HG03175 (cell line): Measurements from ENCODE around the gene SLC39A9.
A peak's percentile ranks its signal among the peaks of the same experiment; 100 is the strongest.

Experiments used
- ATAC-seq: cut with Tn5 transposase; IDR thresholded peaks from one replicate; pipeline ENCODE4 v1.9.1; 2021; ENCODE audit warnings: mild to moderate bottlenecking, moderate library complexity; ENCODE audit not compliant: unreplicated experiment

Gene SLC39A9

GRCh38 chr14:69423279-69423678, 24.8 kb downstream of the SLC39A9 start:
- no peak for ATAC-seq

GRCh38 chr14:69424149-69424923, 25.8 kb downstream of the SLC39A9 start:
- ATAC-seq: no peak

GRCh38 chr14:69427596-69427995, 29.1 kb downstream of the SLC39A9 start:
- ATAC-seq: no peak

- peak; percentile 67 for ATAC-seq
Observed at GRCh38 chr14:69428289-69428998, 30.0 kb downstream of the SLC39A9 start.

GRCh38 chr14:69429643-69430042, 31.2 kb downstream of the SLC39A9 start:
- no peak for ATAC-seq

- no peak for ATAC-seq
Observed at GRCh38 chr14:69430306-69430939, 31.9 kb downstream of the SLC39A9 start.

GRCh38 chr14:69432364-69432763, 33.9 kb downstream of the SLC39A9 start:
- ATAC-seq: no peak

- ATAC-seq: no peak
Observed at GRCh38 chr14:69439521-69440270, 41.2 kb downstream of the SLC39A9 start.

GRCh38 chr14:69441948-69442347, 43.5 kb downstream of the SLC39A9 start:
- ATAC-seq: no peak

GRCh38 chr14:69443296-69443805, 44.9 kb downstream of the SLC39A9 start:
- no peak for ATAC-seq

- ATAC-seq: no peak
Observed at GRCh38 chr14:69449216-69449615, 50.7 kb downstream of the SLC39A9 start.

- ATAC-seq: no peak
Observed at GRCh38 chr14:69451941-69452340, 53.4 kb downstream of the SLC39A9 start.

- no peak for ATAC-seq
Observed at GRCh38 chr14:69458350-69458749, 59.9 kb downstream of the SLC39A9 start.

GRCh38 chr14:69459122-69459521, 60.6 kb downstream of the SLC39A9 start:
- ATAC-seq: no peak

GRCh38 chr14:69460093-69460701, 61.7 kb downstream of the SLC39A9 start:
- peak; percentile 64 for ATAC-seq

- ATAC-seq: no peak
Observed at GRCh38 chr14:69464379-69464778, 65.9 kb downstream of the SLC39A9 start.

GRCh38 chr14:69464829-69465228, 66.3 kb downstream of the SLC39A9 start:
- ATAC-seq: no peak

GRCh38 chr14:69468949-69469348, 70.5 kb downstream of the SLC39A9 start:
- ATAC-seq: no peak

- ATAC-seq: no peak
Observed at GRCh38 chr14:69471436-69471835, 72.9 kb downstream of the SLC39A9 start.

GRCh38 chr14:69471916-69472315, 73.4 kb downstream of the SLC39A9 start:
- ATAC-seq: no peak
